Astrocyte (in vitro differentiated cells and primary cell): ENCODE results near the gene EIF3D.

ENCODE experiments used
- EZH2 ChIP-seq: IDR thresholded peaks from 2 replicates; pipeline ENCODE4 v1.6.1; 2012; ENCODE audit warnings: mild to moderate bottlenecking, low read length, inconsistent platforms; ENCODE audit not compliant: insufficient read depth
- TF ChIP-seq, protein P1 (sequence below): IDR thresholded peaks from 2 replicates; pipeline ENCODE4 v1.5.1; 2011; ENCODE audit warnings: low read depth, mild to moderate bottlenecking, inconsistent platforms, low read length, moderate library complexity; ENCODE audit not compliant: insufficient read depth

DNA sequence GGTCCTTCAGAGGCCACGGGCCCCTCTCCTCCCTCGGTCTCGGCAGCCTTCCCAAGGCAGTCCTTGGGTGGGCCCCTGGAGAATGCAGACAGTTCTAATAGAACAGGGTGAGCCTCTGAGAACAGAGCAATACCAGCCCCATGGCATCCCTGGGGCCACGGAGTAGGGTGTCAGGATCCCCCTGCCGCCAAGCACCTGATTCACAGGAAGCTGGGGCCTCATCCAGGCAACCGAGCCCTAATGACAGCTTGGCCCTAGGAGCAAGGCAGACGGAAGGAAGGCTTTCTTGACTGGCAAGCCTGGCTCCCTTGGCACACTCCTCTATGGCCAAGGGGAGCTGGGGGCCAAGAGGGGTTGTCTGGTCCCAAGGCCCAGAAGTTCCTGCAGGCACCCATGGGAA is 62.7 kb downstream of the EIF3D start:
- TF ChIP-seq, protein P1, sequence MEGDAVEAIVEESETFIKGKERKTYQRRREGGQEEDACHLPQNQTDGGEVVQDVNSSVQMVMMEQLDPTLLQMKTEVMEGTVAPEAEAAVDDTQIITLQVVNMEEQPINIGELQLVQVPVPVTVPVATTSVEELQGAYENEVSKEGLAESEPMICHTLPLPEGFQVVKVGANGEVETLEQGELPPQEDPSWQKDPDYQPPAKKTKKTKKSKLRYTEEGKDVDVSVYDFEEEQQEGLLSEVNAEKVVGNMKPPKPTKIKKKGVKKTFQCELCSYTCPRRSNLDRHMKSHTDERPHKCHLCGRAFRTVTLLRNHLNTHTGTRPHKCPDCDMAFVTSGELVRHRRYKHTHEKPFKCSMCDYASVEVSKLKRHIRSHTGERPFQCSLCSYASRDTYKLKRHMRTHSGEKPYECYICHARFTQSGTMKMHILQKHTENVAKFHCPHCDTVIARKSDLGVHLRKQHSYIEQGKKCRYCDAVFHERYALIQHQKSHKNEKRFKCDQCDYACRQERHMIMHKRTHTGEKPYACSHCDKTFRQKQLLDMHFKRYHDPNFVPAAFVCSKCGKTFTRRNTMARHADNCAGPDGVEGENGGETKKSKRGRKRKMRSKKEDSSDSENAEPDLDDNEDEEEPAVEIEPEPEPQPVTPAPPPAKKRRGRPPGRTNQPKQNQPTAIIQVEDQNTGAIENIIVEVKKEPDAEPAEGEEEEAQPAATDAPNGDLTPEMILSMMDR: no peak
- TF ChIP-seq EZH2: no peak
